OCI-M1 (cell line): ENCODE measurements around the gene APPBP2.
"Not testable (repeated sequence)": the region's sequence is repeated elsewhere in the genome, so short reads cannot be mapped to it uniquely, and the experiment has no call there.

Source experiments
- DNase-seq: peaks from one replicate; lab custom pipeline; 2025; lab: John Stamatoyannopoulos, UW

Gene APPBP2, protein sequence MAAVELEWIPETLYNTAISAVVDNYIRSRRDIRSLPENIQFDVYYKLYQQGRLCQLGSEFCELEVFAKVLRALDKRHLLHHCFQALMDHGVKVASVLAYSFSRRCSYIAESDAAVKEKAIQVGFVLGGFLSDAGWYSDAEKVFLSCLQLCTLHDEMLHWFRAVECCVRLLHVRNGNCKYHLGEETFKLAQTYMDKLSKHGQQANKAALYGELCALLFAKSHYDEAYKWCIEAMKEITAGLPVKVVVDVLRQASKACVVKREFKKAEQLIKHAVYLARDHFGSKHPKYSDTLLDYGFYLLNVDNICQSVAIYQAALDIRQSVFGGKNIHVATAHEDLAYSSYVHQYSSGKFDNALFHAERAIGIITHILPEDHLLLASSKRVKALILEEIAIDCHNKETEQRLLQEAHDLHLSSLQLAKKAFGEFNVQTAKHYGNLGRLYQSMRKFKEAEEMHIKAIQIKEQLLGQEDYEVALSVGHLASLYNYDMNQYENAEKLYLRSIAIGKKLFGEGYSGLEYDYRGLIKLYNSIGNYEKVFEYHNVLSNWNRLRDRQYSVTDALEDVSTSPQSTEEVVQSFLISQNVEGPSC

DNA sequence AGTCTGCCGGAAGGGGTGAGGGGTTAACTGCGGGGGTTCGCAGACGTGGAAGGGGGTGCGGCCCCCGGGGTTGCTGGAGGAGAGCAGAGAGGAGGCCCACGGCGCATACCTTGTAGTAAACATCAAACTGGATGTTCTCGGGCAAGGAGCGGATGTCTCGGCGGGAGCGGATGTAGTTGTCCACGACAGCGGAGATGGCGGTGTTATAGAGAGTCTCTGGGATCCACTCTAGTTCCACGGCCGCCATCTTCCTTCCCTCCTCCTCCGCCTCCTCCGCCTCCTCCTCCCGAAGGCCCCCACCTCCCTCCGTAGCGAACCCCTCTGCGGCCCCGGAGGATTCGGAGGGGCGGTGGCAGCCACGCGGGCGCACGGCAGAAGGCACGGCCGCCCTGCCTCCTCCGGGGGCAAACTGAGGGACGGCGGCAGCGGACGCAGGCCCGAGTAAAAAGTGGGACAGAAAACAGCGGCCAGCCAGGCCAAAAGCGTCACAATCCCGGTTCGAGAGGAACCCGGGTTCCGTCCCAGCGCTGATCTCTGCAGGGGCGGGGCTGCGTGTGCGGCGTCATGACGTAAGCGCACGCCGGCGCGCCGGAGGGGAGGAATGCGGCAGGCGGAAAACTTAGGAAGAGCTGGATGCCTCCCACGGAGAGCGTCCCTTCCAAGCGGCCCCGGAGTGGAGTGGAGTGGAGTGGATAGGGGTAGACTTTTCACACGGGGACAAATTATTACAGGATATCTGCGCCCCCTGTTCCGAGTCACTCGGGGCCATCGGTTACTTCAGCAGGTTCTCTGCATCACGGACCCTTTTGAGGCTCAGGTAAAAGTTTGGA lies at the start of gene APPBP2:
Gene APPBP2, minus strand, starts transcription at position 558 of the 830 bp plus-strand sequence. Its CDS starts 311 bp downstream, at position 247.
- peak; percentile 86 for DNase-seq

DNA sequence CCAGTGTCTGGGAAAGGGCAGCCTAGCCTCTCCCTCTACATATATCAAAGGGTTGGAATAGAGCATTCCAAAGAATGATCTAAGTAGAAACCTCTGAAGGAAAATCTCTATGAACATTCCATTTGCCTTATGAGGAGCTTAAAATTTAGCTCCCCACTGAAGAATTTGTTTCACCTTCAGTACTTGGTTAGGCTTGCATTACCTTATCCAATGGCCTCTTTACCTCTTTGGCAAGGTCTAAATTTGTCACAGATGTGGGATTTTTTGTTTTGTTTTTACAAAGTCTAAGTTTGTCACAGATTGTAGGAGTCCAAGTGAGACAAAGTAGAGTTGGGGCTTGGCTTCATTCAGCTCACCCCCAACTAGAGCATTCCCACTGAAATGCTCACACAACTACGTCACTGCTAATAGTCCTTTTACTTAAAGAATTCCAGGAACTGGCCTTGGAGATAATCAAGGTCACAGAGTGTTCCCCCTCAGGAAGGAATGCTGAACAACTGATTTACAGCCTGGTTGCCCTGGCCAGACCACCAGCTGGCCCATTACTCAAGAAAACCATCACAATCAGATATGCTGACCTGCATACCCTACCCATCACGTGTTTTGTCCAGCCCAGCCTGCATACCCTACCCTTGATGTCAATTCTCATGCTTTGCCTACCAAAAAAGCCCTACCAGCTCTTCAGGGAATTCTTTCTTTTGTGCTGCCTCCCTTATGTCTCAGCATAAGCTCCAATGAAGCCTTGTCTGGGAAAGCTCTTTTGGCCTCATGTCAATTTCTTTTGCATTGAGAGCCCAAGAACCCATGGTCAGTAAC lies 47.4 kb upstream of the APPBP2 start:
- no peak for DNase-seq

DNA sequence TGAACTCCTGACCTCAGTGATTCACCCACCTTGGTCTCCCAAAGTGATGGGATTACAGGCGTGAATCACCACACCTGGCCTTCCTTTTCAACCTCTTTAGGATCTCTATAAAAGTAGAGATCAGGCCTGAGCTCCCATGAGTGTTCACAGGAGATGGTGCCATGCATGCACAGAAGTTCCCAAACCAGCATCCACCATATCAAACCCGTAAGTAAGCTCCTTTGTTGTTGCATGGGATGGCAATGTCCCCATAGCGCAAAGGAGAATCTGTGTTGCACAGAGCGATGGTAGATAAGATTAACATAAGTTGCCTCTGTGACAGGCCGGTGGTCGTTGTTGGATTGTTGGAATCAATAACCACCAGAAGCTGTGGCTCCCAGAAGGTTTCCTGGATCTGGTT lies 39.2 kb upstream of the APPBP2 start:
- no peak for DNase-seq

DNA sequence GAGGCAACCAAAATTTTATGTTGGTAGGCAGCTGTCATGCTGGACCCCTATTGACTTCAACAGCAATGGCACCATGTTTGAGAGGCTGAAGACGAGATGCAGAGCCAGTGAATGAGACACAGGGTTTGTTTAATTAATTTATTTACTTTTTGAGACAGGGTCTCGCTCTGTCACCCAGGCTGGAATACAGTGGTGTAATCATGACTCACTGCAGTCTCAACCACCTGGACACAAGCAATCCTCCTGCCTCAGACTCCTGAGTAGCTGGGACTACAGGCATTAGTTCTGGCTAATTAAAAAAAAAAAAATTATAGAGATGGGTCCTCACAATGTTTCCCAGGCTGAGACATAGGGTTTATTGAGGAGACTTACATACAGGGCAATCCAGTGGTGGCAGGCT lies 37.7 kb upstream of the APPBP2 start:
- no peak for DNase-seq

DNA sequence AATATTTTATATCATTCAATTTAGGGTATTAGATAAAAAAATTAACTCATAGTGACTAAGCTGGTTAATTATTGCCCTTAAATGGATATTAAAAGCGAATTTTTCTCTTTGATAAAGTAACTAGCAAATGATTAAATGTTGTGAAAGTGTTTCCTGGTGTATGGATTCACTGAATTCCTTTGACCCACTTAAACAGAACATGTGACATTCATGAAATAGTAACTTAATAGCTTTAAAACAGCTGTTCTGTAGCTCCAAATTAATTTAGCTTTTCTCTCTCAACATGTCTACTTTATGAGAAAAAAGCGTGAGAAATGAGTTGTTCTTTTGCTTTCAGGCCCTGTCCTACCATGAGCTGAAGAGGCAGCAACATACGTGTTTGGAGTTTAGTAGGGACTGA lies 36.4 kb upstream of the APPBP2 start:
- no peak for DNase-seq

DNA sequence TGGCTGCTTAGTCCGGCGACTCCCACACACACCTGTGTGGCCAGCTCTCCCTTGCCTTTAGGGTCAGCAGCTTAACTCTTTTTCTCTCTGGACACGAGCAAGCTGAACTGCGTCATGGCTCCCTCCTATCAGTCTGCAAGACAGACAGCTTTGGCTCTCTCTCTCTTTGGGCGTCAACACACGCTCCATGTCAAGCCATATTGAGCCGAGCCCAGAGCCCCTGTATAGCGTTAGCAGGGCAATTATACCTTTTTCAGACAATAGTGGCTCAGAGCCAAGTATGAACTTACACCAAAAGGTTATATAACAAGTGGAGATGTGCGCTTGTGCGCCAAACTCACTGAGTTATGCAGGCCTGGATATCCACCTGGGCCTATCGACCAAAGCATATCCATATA lies 34.8 kb upstream of the APPBP2 start:
- DNase-seq, result no peak

DNA sequence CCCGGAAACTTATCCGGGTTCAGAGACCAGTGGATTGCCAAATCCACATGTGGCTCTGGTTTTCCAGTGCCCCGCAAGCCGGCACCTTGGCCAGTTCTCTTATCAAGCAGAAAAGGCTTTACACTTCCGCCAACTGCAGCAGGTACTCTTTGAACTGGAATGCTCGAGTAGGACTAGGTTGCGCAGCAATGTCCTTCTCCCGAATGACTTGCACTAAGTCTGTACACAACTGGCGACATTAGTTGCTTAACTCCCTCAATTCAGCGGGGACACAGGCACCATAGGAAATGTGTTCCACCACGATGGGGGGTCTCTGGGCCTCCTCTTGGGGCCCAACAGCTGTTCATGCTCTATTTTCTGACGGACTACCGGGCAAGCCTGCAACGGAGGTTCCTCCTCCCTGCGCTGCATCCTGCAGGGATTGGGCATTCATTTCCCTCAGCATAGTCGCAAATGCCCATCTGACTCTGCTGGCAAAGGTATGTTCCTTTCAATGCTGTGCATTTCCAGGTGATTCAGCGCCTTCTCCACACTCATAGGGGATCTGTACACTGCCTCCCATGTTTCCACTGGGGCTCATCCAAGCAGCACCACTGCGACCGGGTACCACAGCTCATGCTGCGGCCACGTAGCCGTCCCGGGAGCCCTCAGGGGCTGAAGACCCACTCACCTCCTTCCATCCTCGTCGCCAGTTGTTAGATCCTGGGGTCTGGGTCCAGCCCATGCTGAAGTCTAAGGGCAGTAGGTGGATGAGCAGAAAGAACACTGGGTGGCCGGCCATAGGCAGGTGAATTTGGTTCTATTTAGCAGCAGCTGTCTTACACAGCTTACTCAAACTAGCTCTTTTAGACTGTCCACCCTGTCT lies 34.2 kb upstream of the APPBP2 start:
- DNase-seq, result no peak

DNA sequence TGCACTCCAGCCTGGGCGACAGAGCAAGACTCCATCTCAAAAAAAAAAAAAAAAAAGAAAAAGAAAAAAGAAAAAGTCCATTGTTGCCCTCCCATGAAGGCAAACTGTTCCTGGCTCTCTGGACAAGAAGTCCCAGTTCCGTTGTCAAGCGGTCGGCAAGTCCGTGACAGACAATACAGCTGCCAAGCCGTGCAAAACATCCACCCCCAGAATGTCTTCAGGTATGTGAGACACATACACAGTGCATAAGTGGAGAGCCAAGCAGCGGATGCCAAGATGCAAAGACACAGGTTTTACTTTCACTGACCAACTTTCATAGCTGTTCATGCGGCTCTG lies 33.6 kb upstream of the APPBP2 start:
- no peak for DNase-seq

DNA sequence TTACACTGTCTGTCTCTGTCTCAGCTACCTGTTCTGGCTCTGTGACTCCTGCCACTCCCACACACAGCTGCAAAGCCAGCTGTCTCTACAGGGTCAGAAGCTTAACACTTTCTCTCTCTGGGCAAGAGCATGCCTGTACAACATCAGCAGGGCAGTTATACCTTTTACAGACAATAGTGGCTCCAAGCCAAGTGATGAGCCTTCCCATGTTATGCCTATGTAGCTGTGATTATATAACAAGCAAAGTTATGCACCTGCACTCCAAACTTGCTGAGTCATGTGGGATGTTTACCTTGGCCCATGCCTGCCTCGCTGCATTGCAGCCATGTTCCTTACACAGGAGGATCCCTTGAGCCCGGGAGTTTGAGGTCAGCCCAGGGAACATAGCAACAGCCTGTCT lies 31.8 kb upstream of the APPBP2 start:
- DNase-seq, result peak; percentile 13

DNA sequence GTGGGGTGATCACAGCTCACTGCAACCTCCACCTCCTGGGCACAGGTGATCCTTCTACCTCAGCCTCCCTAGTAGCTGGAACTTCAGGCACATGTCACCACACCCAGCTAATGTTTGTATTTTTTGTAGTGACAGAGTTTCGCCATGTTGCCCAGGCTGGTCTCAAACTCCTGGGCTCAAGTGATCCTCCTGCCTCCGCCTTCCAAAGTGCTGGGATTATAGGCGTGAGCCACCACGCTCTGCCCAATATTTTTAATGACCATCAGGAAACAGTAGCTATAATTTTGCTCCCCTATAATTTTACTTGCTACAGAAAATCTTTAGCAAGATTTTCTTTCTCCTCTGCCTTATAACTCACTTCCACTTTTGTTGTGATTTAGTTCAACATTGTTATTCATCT lies 29.7 kb upstream of the APPBP2 start:
- DNase-seq, result no peak

DNA sequence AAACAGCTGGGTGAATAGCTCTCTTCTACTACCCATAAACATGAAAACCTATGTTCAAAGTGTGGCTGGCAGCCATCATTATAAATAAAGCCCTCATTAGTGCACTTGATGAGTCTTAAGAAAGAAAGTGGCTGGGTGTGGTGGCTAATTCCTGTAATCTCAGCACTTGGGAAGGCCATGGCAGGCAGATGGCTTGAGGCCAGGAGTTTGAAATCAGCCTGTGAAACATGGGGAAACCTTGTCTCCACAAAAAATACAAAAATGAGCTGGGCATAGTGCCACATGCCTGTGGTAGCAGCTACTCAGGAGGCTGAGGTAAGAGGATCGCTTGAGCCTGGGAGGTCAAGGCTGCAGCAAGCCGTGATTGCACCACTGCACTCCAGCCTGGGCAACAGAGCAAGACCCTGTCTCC lies 28.3 kb upstream of the APPBP2 start:
- no peak for DNase-seq

DNA sequence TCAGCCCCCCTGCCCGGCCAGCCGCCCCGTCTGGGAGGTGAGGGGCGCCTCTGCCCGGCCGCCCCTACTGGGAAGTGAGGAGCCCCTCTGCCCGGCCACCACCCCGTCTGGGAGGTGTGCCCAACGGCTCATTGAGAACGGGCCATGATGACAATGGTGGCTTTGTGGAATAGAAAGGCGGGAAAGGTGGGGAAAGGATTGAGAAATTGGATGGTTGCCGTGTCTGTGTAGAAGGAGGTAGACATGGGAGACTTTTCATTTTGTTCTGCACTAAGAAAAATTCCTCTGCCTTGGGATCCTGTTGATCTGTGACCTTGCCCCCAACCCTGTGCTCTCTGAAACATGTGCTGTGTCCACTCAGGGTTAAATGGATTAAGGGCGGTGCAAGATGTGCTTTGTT lies 26.2 kb upstream of the APPBP2 start:
- DNase-seq, result not testable (repeated sequence)

DNA sequence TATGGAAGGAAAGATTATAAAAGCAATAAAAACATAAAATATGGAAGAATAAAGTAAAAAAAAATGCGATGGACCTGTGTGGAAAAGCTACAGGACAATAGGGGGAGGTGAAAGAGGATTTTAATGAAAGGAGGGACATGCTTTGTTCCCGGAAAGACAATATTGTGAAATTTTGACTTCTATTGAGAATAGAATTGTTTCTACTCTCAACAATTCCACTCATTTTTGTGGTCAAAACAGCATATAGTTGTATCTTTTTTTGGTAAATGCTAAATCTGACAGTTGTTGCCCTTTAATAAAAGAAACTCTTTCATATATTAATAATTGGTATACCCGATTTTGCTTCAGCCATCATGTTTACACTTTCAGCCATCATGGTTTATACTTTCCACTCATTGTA lies 22.9 kb upstream of the APPBP2 start:
- DNase-seq, result no peak

DNA sequence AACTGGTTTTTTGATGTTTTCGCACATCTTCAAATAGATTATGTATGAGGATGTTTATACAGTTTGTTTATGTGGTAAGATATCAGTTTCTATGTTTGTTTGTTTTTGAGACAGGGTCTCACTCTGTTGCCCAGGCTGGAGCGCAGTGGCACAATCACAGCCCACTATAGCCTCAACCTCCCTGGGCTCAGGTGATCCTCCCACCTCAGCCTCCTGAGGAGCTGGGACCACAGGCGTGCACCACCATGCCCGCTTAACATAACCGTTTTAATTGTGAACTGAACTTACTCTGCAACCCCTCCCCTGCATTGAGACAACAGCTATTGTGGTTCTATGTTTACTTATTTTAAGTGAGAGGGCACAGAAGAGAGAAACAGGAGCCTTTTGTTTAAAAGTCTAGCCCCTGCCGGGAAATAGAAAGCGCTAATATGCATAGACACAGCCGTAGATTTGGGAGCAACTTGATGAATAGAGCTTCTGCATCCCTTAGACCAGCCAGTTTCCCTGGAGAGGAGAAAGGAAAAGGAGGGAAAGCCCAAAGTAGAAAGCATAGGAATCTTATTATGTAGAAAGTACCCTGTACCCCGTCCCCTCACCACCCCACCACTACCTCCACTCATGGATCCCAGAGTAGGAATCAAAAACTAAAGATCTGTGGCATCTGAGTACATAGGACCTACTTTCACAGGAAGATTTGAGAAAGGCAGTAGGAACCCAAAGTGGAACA lies 19.6 kb upstream of the APPBP2 start:
- no peak for DNase-seq

DNA sequence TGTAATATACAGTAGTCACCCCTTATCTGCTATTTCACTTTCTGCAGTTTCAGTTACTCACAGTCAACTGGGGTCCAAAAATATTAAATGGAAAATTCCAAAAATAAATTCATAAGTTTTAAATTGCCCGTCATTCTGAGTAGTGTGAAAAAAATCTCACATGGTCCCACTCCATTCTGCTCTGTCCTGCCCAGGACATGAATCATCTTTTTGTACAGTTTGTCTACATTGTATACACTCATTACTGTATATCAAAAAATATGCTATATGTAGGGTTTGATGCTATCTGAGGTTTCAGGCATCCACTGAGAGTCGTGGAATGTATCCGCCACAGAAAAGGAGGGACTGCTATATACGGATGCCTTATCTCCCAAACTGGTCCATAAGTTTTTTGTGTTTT lies 16.0 kb upstream of the APPBP2 start:
- DNase-seq, result no peak

DNA sequence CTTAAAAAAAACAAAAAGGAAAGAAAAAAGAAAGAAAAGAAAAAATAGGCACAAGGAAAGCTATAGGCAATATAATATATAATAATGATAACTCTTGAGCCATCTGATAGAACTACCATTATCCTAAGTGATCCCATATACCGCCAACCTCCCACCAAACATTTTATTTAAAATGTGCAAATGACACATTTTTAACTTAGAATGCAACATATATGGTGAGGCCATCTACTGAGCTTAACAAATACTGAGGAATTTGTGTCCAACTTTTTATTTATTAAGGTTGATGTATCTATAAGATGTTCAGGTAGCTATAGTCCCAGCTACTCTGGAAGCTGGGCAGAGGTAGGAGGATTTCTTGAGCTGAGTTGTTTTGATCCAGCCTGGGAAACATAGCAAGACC lies 14.4 kb upstream of the APPBP2 start:
- DNase-seq, result no peak

DNA sequence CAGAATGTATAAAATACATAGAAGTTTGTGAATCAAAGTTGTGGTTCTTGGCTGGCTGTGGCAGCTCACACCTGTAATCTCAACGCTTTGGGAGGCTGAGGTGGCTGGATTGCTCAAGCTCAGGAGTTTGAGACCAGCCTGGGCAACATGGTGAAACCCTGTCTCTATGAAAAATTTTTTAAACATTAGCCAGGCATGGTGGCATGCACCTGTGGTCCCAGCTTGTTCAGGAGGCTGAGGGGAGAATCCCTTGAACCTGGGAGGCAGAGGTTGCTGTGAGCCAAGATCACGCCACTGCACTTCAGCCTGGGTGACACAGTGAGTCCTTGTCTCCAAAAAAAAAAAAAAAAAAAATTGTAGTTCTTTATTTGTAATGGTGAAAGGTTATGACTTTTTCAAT lies 13.8 kb upstream of the APPBP2 start:
- DNase-seq, result no peak

DNA sequence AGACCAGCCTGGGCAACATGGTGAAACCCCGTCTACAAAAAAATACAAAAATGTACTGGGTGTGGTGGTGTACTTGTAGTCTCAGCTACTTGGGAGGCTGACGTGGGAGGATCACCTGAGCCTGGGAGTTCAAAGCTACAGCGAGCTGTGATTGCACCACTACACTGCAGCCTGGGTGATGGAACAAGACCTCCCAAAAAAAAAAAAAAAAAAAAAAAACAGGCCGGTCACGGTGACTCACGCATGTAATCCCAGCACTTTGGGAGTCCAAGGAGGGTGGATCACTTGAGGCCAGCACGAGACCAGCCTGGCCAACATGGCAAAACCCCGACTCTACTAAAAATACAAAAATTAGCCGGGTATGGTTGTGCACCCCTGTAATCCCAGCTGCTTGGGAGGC lies 12.7 kb upstream of the APPBP2 start:
- DNase-seq, result no peak

DNA sequence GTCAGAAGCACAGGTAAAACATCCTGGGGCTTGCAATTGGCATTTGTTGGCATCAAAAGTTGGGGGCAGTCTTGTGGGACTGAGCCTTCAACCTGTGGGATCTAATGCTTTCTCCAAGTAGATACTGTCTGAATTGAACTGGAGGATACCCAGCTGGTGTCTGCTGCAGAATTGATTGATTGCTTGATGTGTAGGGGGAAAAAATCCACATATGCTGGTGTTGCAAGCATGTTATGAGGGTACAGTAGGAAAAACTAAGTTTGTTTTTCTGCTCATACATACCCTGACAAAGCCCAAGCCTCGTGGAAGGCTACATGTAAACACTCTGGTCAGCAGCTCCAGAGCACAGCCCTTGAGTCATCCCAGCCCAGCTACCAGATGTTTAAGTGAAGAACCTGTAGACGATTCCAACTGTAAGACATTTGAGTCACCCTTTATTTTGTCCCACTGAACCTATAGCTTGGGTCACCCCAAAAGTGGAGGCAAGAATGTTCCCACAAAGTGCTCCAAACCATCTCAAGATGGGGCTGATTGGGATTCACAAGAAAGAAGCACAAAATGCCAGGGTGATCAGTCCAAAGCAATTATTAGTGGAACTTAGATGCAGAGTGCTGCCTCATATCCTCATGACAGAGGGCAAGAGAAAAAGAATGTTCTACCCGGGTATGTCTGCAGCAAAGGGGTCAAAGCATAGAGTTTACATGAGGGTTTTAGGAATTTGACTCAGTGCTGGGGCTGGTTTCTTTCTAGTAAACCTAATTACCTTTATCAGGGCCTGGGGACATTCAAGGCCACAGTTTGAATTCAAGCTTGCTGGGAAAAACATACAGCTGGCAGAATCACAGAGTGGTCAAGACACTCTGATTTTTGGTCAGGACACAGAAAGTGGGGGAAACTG lies 9.6 kb upstream of the APPBP2 start:
- no peak for DNase-seq
